ENCODE measurements around the gene GNG7. TPM values are rescaled to one million over a fixed set of nuclear protein-coding genes. Genes with fewer than 3 reads are reported as not detected.

Gene GNG7
- total RNA-seq, 2 experiments from 2014 or later = 1.1 to 1.2 TPM

DNA sequence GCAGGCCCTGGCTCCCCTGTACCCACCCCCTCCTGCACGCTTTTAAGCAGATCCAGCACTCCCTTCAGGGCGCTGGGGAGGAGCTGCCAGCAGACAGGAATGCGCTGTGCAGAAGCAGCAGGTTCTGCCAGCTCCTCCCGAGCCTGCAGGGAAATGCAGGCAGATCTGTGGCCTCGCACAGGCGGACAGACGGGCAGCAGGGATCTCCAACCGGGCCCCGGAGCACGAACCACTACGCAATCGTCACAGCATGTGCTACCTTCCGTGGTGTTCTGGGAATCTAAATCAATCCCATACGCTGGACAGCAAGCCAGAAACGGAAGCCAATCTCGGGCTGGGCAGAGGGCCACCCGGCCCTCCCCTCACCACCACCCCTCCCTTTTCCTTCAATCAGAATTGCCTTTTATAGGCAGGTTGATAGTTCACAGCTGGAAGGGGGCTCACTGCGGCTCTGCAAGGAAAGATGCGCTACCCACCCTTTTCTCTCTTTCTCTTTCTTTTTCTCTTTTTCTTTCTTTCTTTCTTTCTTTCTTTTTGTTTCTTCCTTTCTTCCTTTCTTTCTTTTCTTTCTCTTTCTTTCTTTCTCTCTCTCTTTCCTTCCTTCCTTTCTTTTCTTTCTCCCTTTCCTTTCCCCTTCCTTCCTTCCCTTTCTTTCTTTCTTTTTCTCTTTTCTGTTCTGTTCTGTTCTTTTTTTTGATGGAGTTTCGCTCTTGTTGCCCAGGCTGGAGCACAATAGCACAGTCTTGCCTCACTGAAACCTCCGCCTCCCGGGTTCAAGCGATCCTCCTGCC, 99.9 kb downstream of the GNG7 start:
- H3K4me3 Mint-ChIP-seq = no peak overlapping the region
- peaks cover 2% of the 10 kb centered on the region for H3K27me3 Mint-ChIP-seq
- no peaks in the 10 kb centered on the region for H3K36me3 Mint-ChIP-seq (ENCODE audit: low read depth)
- CTCF ChIA-PET = interaction anchor here (1.7 kb wide), 1 partner anchor 11 kb away, joined by 4 read pairs; no protein-coding TSS in a partner anchor
- POLR2A ChIA-PET = no interaction called here
- H3K4me1 Mint-ChIP-seq = peaks cover 25% of the 10 kb centered on the region
- no peaks in the 10 kb centered on the region for H3K9me3 Mint-ChIP-seq
- no peak for DNase-seq
- no peak overlapping the region for H3K27ac Mint-ChIP-seq

- ChIA-PET CTCF (interaction anchor here (0.6 to 3.4 kb wide), 5 partner anchors 10 to 1228 kb away, joined by 3 to 26 read pairs (median 7); no protein-coding TSS in a partner anchor), POLR2A (no interaction called here)
- Mint-ChIP-seq H3K9me3 (no peaks in the 10 kb centered on the region), H3K36me3 (ENCODE audit: low read depth) (no peaks in the 10 kb centered on the region), H3K27ac (peak overlapping the region; percentile 22), H3K4me1 (peaks cover 23% of the 10 kb centered on the region), H3K27me3 (peaks cover 3% of the 10 kb centered on the region), H3K4me3 (no peak overlapping the region)
- DNase-seq = no peak
Observed at GRCh38 chr19:2600914-2601870, 101.3 kb downstream of the GNG7 start.

- no peaks in the 10 kb centered on the region for H3K36me3 Mint-ChIP-seq (ENCODE audit: low read depth)
Observed at GRCh38 chr19:2594319-2594718, 108.2 kb downstream of the GNG7 start.

DNA sequence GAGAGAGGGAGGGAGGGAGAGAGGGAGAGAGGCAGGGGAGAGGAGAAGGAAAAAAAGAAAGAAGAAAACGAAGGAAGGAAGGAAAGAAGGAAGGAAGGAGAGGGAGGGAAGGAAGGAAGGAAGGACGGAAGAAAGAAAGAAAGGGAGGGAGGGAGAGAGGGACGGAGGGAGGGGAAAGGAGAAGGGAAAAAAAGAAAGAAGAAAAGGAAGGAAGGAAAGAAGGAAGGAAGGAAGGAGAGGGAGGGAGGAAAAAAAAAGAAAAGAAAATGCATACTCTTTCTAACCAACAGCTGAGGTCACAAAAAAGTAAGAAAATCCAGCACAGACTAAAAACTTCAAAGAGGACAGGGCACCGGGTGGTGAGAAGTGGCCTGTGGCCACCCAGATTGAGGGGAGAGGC, 109.7 kb downstream of the GNG7 start:
- Mint-ChIP-seq H3K27me3 (peaks cover 14% of the 10 kb centered on the region), H3K9me3 (peaks cover 2% of the 10 kb centered on the region), H3K4me1 (peaks cover 3% of the 10 kb centered on the region), H3K27ac (no peak overlapping the region), H3K4me3 (no peak overlapping the region), H3K36me3 (ENCODE audit: low read depth) (no peaks in the 10 kb centered on the region)
- no peak for DNase-seq
- POLR2A ChIA-PET = interaction anchor here (0.7 kb wide), 1 partner anchor 115 kb away, joined by 4 read pairs; no protein-coding TSS in a partner anchor
- CTCF ChIA-PET = no interaction called here

More at GRCh38 chr19:2594319-2594718, 108.2 kb downstream of the GNG7 start:
- no peak for DNase-seq
- Mint-ChIP-seq H3K4me3 (no peak overlapping the region), H3K4me1 (peaks cover 15% of the 10 kb centered on the region), H3K27me3 (peaks cover 14% of the 10 kb centered on the region), H3K27ac (no peak overlapping the region), H3K9me3 (peaks cover 2% of the 10 kb centered on the region)
- ChIA-PET POLR2A (no interaction called here), CTCF (interaction anchor here (0.5 to 0.9 kb wide), 2 partner anchors 17 to 76 kb away, joined by 3 read pairs; no protein-coding TSS in a partner anchor)

DNA sequence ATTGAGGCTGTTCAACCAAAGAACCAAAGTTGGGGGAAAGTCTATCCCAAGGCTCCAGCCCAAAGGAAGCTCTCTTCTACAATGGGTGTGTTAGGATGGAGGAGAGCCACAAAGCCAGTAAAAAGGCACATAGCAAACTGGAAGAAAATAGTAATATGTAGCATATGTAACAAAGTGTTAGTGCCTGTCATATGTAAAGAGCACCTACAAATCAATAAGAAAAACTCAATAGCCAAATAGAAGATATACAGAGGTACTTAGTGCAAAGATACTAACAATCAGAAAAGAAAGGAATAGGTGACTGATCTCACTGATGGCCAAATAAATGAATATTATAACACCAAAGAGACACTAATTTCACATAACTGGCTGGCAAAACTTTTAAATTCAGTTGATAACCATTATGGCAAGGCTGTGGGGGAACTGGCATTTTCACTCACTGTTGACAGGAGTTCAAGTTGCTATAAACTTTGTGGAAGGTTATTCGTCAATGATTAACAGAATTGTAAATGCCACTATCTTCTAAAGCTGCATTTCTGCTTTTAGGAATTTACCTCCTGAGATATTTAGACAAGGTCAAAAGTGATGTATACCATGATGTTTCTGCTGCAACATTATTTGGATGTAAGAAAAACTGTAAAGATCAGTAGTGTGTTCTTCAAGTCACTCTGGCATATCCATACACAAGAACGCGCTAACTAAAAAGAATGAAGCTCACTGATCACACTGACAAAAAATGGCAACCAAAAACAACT, 110.8 kb downstream of the GNG7 start:
- Mint-ChIP-seq H3K9me3 (peaks cover 2% of the 10 kb centered on the region), H3K27ac (no peak overlapping the region), H3K4me3 (no peak overlapping the region), H3K27me3 (peaks cover 14% of the 10 kb centered on the region), H3K4me1 (peaks cover 2% of the 10 kb centered on the region), H3K36me3 (ENCODE audit: low read depth) (no peaks in the 10 kb centered on the region)
- ChIA-PET CTCF (no interaction called here), POLR2A (no interaction called here)
- no peak for DNase-seq

GRCh38 chr19:2590630-2591399, 111.7 kb downstream of the GNG7 start:
- Mint-ChIP-seq H3K9me3 (peaks cover 2% of the 10 kb centered on the region), H3K27me3 (peaks cover 13% of the 10 kb centered on the region), H3K27ac (no peak overlapping the region), H3K36me3 (ENCODE audit: low read depth) (no peaks in the 10 kb centered on the region), H3K4me3 (no peak overlapping the region), H3K4me1 (peaks cover 2% of the 10 kb centered on the region)
- no peak for DNase-seq
- ChIA-PET CTCF (interaction anchor here (2.5 kb wide), 1 partner anchor 11 kb away, joined by 8 read pairs; no protein-coding TSS in a partner anchor), POLR2A (no interaction called here)

GRCh38 chr19:2589441-2589840, 113.1 kb downstream of the GNG7 start:
- no peak overlapping the region for H3K4me3 Mint-ChIP-seq
- ChIA-PET POLR2A (no interaction called here), CTCF (interaction anchor here (0.6 to 2.5 kb wide), 4 partner anchors 10 to 23 kb away, joined by 3 to 8 read pairs (median 4); no protein-coding TSS in a partner anchor)
- peaks cover 2% of the 10 kb centered on the region for H3K9me3 Mint-ChIP-seq
- DNase-seq = no peak
- no peaks in the 10 kb centered on the region for H3K36me3 Mint-ChIP-seq (ENCODE audit: low read depth)
- peaks cover 2% of the 10 kb centered on the region for H3K4me1 Mint-ChIP-seq
- peaks cover 13% of the 10 kb centered on the region for H3K27me3 Mint-ChIP-seq
- H3K27ac Mint-ChIP-seq = no peak overlapping the region

- CTCF ChIA-PET = interaction anchor here (2.5 kb wide), 1 partner anchor 9 kb away, joined by 8 read pairs; no protein-coding TSS in a partner anchor
- no peak overlapping the region for H3K27ac Mint-ChIP-seq
- POLR2A ChIA-PET = no interaction called here
Observed at GRCh38 chr19:2588081-2588777, 114.3 kb downstream of the GNG7 start.

DNA sequence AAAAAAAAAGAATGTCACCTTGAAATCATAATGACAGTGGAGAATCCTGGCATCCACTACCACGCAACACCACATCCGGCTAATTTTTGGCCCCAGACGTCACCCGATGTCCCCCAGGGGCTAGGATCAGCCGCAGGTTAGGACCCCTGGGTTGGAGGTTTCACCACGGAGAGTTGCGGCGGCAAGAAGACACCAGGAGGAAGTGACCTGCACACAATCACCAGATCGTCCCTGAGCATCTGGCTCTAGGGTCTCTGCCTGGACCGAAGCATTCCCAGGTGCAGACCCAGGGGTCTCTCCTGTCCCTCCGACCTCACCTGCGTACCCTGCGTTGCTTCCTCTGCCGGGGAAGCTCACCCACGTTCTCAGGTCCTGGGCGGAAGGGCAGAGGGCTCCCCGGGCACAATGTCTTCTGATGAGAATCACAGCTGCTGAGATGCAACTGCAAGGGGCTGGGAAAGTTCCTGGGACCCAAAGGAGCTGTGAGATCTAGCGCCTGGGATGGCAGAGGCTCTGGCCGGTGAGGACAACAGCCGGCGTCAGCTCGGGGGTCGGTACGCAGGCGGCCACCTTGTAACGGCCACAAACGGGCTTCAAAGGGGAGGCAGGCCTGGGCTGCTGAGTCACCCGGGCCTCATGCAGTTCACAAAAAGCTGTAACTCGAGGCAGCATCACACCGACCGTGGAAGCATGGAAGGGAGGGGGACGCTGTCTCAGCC, 115.3 kb downstream of the GNG7 start:
- CTCF ChIA-PET = no interaction called here
- Mint-ChIP-seq H3K27ac (no peak overlapping the region), H3K27me3 (peaks cover 13% of the 10 kb centered on the region)

More at GRCh38 chr19:2588081-2588777, 114.3 kb downstream of the GNG7 start:
- no peak overlapping the region for H3K4me3 Mint-ChIP-seq
- H3K9me3 Mint-ChIP-seq = peaks cover 6% of the 10 kb centered on the region
- peaks cover 2% of the 10 kb centered on the region for H3K4me1 Mint-ChIP-seq
- H3K36me3 Mint-ChIP-seq (ENCODE audit: low read depth) = peaks cover 2% of the 10 kb centered on the region
- DNase-seq = no peak
- H3K27me3 Mint-ChIP-seq = peaks cover 17% of the 10 kb centered on the region

DNA sequence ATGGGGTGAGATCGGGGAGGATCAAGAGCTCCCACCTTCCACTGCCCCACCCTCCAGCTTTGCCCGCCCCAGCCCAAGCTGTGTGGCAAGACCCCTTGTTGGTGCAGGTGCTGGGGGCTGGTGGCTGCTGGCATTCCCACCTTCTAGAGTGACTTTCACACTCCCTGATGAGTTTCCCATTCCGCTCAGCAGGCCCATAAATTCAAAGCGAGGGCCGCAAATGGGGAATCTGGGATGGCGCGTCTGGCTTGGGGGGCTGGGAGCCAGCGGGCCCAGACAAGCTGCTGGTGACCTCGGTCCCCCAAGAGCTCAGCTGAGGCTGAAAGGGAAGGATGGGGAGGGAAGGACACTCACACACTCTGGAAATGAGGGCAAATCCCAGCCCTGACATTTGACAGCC, 116.3 kb downstream of the GNG7 start:
- no peak overlapping the region for H3K27ac Mint-ChIP-seq
- peaks cover 12% of the 10 kb centered on the region for H3K27me3 Mint-ChIP-seq
- no peak overlapping the region for H3K4me3 Mint-ChIP-seq
- CTCF ChIA-PET = no interaction called here
- no peak for DNase-seq
- peaks cover 6% of the 10 kb centered on the region for H3K9me3 Mint-ChIP-seq
- H3K4me1 Mint-ChIP-seq = no peaks in the 10 kb centered on the region
- peaks cover 2% of the 10 kb centered on the region for H3K36me3 Mint-ChIP-seq (ENCODE audit: low read depth)
- POLR2A ChIA-PET = no interaction called here

More for the DNA sequence above, 115.3 kb downstream of the GNG7 start:
- Mint-ChIP-seq H3K4me3 (no peak overlapping the region), H3K4me1 (peaks cover under 1% of the 10 kb centered on the region), H3K9me3 (peaks cover 6% of the 10 kb centered on the region), H3K36me3 (ENCODE audit: low read depth) (peaks cover 2% of the 10 kb centered on the region)
- DNase-seq = no peak
- POLR2A ChIA-PET = no interaction called here

- peaks cover 2% of the 10 kb centered on the region for H3K36me3 Mint-ChIP-seq (ENCODE audit: low read depth)
- H3K27me3 Mint-ChIP-seq = peaks cover 10% of the 10 kb centered on the region
- peaks cover 4% of the 10 kb centered on the region for H3K9me3 Mint-ChIP-seq
- CTCF ChIA-PET = interaction anchor here (0.6 kb wide), 3 partner anchors 9 to 343 kb away, joined by 3 to 4 read pairs (median 3); no protein-coding TSS in a partner anchor
- DNase-seq = no peak
- H3K27ac Mint-ChIP-seq = no peak overlapping the region
- POLR2A ChIA-PET = no interaction called here
- H3K4me1 Mint-ChIP-seq = peaks cover 4% of the 10 kb centered on the region
- H3K4me3 Mint-ChIP-seq = no peak overlapping the region
Observed at GRCh38 chr19:2584002-2584401, 118.5 kb downstream of the GNG7 start.

Data from activated CD4-positive, alpha-beta T cell treated with anti-CD3 and anti-CD28 coated beads, Interleukin-2, amount 10 ng/mL, durations not matched to agents 7 days and 5 days (primary cell).